ENCODE measurements around the gene PLEKHN1.

PLEKHN1 gene

DNA sequence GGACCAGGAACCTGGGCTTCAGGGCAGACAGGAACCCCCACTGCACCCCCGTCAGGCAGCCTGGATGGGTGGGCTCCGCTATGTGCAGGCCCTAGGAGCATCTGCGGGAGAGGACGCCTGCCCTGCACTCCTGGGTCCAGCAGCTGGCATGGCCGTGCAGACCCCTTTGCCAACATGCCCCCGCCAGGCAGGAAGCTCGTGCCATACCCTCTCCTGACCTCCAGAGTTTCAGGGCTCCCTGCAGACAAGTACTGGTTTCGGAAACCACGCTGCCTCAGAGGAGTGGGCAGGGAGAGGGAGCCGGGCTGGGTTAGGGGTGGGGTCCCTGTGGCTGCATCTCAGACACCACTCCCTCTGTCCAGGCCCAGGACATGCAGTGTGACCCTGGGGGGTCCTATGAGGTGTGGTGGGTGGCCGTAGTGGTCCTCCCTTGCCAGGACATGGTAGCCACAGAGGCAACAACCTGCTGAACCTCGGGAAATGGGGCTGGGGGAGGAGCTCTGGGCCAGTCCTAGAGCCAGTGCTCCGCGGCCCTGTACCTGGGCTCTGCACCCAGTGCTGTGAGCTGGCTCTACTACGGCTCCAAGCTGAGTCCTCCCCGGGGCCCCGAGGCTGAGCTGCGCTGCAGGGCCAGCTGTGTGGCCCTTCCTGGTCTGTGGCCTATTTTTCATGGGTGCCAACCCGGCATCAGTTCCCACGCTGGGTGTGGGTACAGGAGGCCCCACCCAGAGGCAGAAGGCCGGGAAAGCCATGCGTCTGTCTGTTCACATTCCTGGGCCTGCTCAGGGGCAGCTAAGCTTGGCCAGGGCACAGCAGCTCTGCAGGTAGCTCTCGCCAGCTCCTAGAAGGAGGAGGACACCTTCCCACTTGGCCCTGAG lies 1.4 kb downstream of the PLEKHN1 start:
- H3K36me3 Mint-ChIP-seq (ENCODE audit: low read depth): peaks cover 27% of the 10 kb centered on the region
- H3K27me3 Mint-ChIP-seq: peaks cover 57% of the 10 kb centered on the region
- H3K9me3 Mint-ChIP-seq: no peaks in the 10 kb centered on the region
- H3K4me1 Mint-ChIP-seq (ENCODE audit: low read depth): peaks cover 23% of the 10 kb centered on the region
- no peak overlapping the region for H3K4me3 Mint-ChIP-seq
- no peak overlapping the region for H3K27ac Mint-ChIP-seq
- intact Hi-C loops (cut with micrococcal nuclease): no loop called here

DNA sequence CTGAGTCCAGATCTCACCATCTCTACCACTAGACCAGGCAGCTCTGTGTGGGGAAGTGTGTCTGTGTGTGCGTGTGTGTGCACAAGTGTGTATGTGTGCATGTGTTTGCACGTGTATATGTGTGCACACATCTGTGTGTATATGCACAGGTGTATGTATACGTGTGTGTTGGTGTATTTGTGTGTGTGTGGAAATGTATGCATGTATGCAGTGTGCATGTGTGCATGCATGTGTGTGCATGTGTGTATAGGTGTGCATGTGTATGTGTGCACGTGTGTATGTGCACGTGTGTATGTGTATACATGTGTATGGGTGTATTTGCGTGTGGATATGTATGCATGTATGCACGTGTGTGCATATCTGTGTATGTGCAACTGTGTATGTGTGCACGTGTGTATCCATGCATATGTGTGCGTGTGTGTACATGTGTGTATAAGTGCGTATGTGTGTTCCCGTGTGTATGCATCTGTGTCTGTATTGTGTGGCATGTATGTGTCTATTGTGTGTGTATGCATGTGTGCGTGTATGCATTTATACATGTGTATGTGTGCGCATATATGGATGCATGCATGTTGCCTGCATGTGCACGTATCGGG lies 3.1 kb downstream of the PLEKHN1 start:
- intact Hi-C loops (cut with micrococcal nuclease): no loop called here
- peaks cover 69% of the 10 kb centered on the region for H3K27me3 Mint-ChIP-seq
- no peak overlapping the region for H3K27ac Mint-ChIP-seq
- H3K4me3 Mint-ChIP-seq: no peak overlapping the region
- peaks cover 10% of the 10 kb centered on the region for H3K36me3 Mint-ChIP-seq (ENCODE audit: low read depth)
- peaks cover 23% of the 10 kb centered on the region for H3K4me1 Mint-ChIP-seq (ENCODE audit: low read depth)
- no peaks in the 10 kb centered on the region for H3K9me3 Mint-ChIP-seq

DNA sequence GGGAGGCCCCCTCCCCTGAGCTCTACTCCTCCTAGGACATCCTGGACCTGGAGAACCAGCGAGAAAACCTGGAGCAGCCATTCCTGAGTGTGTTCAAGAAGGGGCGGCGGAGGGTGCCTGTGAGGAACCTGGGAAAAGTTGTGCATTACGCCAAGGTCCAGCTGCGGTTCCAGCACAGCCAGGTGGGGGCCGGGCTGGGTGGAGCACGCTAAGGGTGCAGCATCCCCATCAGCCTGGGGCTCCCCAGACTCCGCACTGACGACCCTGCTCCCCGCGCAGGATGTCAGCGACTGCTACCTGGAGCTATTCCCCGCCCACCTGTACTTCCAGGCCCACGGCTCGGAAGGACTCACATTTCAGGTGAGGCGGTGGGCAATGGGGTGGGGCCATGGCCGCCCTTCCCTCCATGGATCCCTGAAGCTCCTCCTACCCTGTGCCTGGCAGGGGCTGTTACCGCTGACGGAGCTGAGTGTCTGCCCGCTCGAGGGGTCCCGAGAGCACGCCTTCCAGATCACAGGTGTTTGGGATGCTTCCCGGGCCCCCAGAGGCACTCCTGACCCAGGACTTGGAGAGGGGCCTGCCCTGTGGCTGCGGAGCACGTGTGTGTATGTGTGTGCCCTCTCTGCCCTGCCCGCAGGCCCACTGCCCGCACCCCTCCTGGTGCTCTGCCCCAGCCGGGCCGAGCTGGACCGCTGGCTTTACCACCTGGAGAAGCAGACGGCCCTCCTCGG lies 4.1 kb downstream of the PLEKHN1 start:
- intact Hi-C loops (cut with micrococcal nuclease): no loop called here
- Mint-ChIP-seq H3K27ac (no peak overlapping the region), H3K9me3 (no peaks in the 10 kb centered on the region), H3K4me1 (ENCODE audit: low read depth) (peaks cover 16% of the 10 kb centered on the region), H3K27me3 (peaks cover 73% of the 10 kb centered on the region), H3K4me3 (no peak overlapping the region), H3K36me3 (ENCODE audit: low read depth) (peaks cover 3% of the 10 kb centered on the region)

DNA sequence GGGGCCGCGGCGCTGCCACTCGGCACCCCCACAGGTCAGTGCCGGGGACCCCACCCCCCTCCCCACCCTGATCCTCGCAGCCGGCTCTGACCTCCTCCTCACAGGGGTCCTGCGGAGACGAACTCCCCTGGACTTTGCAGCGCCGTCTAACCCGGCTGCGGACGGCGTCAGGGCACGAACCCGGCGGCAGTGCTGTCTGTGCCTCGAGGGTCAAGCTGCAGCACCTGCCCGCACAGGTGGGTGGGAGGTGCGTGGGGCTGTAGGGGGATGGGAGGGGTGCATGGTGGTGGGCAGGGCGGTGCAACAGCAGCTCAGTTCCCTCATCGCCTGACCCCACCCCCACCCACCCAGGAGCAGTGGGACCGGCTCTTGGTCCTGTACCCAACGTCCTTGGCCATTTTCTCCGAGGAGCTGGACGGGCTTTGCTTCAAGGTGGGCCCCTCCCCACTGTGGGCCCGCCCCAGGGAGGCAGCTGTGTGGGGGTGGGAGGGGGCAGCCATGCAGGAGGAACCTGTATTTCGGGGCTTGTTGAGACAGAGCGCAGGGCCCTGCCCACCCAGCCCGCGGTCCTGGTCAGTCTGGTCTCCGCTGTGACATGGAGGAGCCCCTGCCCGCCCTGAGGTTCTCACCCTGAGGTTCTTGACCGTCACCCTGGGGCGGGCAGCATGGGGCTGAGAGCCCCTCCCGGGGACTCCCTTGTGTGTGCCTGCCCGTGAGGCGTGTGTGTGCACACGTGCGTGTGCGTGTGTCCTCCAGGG lies 4.9 kb downstream of the PLEKHN1 start:
- Mint-ChIP-seq H3K27ac (no peak overlapping the region), H3K4me3 (no peak overlapping the region)
- intact Hi-C loops (cut with micrococcal nuclease): no loop called here

DNA sequence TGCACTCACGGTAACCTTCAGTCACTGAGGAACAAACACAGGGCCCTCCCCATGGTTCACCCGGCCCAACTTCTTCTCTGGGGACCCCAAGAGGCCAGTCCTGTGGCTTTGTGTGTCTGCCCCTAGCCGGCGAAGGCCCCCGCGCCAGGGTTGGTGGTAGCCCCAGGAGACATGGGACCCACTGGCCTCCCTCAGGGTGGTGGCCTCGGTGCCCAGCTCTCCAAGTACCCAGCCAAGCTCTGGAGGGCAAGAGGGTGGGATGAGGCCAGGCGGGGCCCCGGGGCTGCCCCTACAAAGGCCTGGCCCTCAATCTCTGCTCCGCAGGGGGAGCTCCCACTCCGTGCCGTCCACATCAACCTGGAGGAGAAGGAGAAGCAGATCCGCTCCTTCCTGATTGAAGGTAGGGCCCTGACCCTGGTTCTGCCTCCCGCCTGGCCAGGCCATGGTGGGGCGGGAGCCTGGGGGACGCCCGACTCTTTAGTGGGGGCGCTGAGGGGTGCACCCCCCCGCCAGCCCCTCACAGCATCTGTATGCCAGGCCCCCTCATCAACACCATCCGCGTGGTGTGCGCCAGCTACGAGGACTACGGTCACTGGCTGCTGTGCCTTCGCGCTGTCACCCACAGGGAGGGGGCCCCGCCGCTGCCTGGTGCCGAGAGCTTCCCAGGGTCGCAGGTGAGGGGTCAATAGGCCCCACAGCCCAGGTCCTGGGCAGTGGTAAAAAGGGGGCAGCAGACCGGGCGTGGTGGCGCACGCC lies 5.6 kb downstream of the PLEKHN1 start:
- Mint-ChIP-seq H3K36me3 (ENCODE audit: low read depth) (no peaks in the 10 kb centered on the region), H3K4me1 (ENCODE audit: low read depth) (peaks cover 9% of the 10 kb centered on the region), H3K27me3 (peaks cover 77% of the 10 kb centered on the region), H3K27ac (no peak overlapping the region), H3K4me3 (no peak overlapping the region), H3K9me3 (no peaks in the 10 kb centered on the region)
- intact Hi-C loops (cut with micrococcal nuclease): no loop called here

More for the DNA sequence above, 4.9 kb downstream of the PLEKHN1 start:
- H3K36me3 Mint-ChIP-seq (ENCODE audit: low read depth): no peaks in the 10 kb centered on the region
- no peaks in the 10 kb centered on the region for H3K9me3 Mint-ChIP-seq
- peaks cover 14% of the 10 kb centered on the region for H3K4me1 Mint-ChIP-seq (ENCODE audit: low read depth)
- peaks cover 77% of the 10 kb centered on the region for H3K27me3 Mint-ChIP-seq

DNA sequence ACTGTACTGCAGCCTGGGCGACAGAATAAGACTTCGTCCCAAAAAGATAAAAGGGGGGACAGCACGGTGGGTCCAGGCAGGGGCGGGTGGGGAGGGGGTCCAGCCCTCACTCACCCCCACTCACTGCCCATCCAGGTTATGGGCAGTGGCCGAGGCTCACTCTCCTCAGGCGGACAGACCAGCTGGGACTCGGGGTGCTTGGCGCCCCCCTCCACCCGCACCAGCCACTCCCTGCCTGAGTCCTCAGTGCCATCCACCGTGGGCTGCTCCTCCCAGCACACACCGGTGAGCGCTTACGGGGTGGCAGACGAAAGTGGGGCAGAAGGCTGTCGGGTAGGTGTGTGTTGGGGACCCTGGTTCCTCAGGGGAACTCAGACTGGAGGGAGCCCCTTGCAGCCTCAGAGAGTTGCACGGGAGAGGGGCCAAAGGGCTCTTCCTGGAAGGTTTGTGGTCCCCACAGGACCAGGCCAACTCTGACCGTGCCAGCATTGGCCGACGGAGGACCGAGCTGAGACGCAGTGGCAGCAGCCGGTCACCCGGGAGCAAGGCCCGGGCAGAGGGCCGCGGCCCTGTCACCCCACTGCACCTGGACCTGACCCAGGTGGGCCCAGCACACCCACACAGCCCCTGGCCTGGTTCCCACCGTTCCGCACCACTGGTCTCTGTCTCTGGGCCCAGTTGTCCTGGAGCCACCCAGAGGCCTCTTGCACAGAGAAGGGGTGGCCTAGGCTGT lies 6.6 kb downstream of the PLEKHN1 start:
- no peaks in the 10 kb centered on the region for H3K36me3 Mint-ChIP-seq (ENCODE audit: low read depth)
- H3K4me3 Mint-ChIP-seq: no peak overlapping the region
- intact Hi-C loops (cut with micrococcal nuclease): no loop called here

DNA sequence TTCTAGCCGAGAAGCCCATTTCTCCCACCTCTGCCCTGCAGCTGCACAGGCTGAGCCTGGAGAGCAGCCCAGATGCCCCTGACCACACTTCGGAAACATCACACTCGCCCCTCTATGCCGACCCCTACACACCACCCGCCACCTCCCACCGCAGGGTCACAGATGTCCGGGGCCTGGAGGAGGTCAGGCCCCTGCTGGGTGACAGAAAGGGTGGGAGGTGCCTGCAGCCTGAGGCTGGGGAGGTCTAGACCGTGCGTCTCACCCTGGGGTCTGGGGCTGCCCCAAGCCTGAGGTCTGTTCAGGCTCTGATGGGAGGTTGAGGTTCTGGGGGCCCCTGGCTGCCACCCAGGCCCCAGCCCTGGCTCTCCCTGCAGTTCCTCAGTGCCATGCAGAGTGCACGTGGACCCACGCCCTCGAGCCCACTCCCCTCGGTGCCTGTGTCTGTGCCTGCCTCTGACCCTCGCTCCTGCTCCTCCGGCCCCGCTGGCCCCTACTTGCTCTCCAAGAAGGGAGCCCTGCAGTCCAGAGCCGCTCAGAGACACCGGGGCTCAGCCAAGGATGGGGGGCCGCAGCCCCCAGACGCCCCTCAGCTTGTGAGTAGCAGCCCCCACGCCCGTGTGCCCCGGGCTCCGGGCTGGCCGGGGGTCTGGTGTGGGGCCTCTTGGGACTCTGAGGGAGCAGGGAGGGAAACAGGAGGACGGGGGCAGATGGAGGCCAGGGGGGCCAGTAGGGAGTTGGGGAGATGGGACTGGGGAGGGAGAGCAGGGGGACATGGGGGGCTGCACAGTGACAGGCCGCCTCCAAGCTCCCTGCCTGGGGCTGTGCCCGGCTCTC lies 7.4 kb downstream of the PLEKHN1 start:
- H3K4me1 Mint-ChIP-seq (ENCODE audit: low read depth): peaks cover 5% of the 10 kb centered on the region
- H3K4me3 Mint-ChIP-seq: no peak overlapping the region
- H3K9me3 Mint-ChIP-seq: no peaks in the 10 kb centered on the region
- intact Hi-C loops (cut with micrococcal nuclease): no loop called here
- peaks cover 65% of the 10 kb centered on the region for H3K27me3 Mint-ChIP-seq
- no peaks in the 10 kb centered on the region for H3K36me3 Mint-ChIP-seq (ENCODE audit: low read depth)
- no peak overlapping the region for H3K27ac Mint-ChIP-seq

More for the DNA sequence above, 6.6 kb downstream of the PLEKHN1 start:
- H3K9me3 Mint-ChIP-seq: no peaks in the 10 kb centered on the region
- H3K27me3 Mint-ChIP-seq: peaks cover 69% of the 10 kb centered on the region
- no peak overlapping the region for H3K27ac Mint-ChIP-seq
- H3K4me1 Mint-ChIP-seq (ENCODE audit: low read depth): peaks cover 5% of the 10 kb centered on the region

DNA sequence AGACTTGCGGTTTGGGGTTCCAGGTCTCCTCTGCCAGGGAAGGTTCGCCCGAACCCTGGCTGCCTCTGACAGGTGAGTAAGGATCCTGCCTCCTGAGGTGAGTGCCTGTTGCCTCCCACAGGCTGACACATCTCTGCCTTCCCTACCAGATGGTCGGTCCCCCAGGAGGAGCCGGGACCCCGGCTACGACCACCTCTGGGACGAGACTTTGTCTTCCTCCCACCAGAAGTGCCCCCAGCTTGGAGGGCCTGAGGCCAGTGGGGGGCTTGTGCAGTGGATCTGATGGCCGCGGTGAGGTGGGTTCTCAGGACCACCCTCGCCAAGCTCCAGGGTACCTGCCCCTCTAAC lies 8.0 kb downstream of the PLEKHN1 start:
- H3K27ac Mint-ChIP-seq: no peak overlapping the region
- H3K4me3 Mint-ChIP-seq: no peak overlapping the region
- peaks cover 5% of the 10 kb centered on the region for H3K4me1 Mint-ChIP-seq (ENCODE audit: low read depth)
- peaks cover 64% of the 10 kb centered on the region for H3K27me3 Mint-ChIP-seq
- H3K36me3 Mint-ChIP-seq (ENCODE audit: low read depth): no peaks in the 10 kb centered on the region
- no peaks in the 10 kb centered on the region for H3K9me3 Mint-ChIP-seq
- intact Hi-C loops (cut with micrococcal nuclease): no loop called here

DNA sequence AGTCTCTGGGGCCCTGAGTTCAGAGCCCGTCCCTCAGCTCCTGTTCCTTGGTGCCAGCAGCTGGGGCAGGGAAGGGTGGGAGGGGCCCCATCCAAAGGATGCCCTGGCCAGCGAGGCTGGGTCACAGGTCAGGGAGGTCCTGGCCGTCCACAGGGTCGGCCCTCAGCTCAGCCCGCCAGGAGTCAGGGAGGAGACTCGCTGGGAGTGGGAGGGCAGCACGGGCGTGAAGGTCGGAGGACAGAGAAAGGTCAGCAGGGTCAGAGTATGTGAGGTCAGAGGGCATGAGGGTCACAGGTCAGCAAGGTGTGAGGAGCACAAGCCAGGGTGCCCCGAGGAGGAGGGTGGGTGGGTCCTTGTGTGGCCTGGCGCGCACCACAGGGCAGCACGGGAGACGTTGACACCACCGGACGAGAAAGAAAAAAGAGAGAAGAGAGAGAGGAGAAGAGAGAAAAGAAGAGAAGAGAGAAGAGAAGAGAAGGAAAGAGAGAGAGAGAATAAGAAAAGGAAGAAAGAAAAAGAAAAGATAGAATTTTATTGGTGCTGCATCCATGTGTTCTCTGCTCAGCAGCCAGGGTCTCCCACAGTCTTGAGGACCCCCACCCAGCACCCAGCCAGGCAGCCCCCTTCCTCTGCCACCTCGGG lies 8.5 kb downstream of the PLEKHN1 start:
- H3K27ac Mint-ChIP-seq: no peak overlapping the region
- peaks cover 62% of the 10 kb centered on the region for H3K27me3 Mint-ChIP-seq
- H3K4me1 Mint-ChIP-seq (ENCODE audit: low read depth): peaks cover 5% of the 10 kb centered on the region
- no peak overlapping the region for H3K4me3 Mint-ChIP-seq
- no peaks in the 10 kb centered on the region for H3K9me3 Mint-ChIP-seq
- no peaks in the 10 kb centered on the region for H3K36me3 Mint-ChIP-seq (ENCODE audit: low read depth)
- intact Hi-C loops (cut with micrococcal nuclease): no loop called here

DNA sequence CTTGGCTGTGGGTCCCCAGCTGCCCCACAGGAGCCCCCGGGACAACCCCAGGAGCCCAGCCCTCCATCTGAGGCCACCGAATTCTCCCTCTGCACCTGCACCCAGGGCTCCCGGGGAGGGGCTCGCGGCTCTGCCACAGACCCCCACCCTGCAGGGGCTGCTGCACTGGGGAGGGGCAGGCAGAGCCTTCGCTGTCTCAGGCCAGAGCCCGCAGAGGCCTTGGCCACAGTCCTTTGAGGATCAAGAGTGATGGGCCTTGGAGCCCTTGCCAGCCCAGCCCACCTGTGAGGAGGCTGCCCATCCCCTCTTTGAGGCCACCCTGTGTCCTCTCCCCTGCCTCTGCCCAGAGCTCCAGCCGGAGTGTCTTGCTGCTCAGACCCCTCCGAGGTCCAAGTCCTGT lies 9.1 kb downstream of the PLEKHN1 start:
- intact Hi-C loops (cut with micrococcal nuclease): no loop called here

DNA sequence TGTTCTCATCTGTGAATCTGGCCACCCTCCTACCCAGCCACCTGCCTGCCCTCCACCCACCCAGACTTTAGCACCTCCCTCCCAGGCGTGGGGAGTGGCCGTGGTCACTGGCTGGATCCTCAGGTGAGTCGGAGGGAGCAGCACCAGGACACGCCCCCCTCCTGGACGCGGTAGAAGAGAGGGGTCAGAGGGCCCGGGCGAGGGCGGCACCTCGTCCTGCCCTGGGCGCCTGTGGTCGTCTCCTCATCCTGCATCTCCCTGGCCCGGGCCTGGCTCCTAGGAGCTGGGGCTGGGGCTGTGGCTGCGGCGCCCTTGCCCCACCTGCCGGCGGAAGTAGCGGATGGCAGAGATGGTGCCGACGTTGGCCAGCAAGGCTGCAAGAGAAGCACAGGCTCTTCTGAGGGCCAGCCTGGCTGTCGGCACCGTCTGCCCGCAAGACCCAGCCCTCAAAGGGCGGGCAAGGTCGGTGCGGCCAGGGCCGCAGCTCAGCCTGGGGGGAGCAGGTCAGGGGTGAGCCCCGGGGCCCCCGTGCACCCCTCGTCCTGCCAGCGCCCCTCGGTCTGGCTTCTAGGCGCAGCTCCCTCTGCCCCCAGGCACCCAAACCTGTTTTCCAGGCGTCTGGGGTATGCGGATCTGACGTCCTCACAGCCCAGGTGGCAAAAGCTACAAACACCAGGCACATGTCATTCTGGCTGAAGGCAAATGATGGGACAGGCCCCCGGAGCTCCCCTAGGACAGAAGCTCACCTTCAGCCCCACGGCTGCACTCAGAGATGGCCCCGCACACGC lies 9.8 kb downstream of the PLEKHN1 start:
- Mint-ChIP-seq H3K4me1 (ENCODE audit: low read depth) (peaks cover 5% of the 10 kb centered on the region), H3K27ac (no peak overlapping the region), H3K36me3 (ENCODE audit: low read depth) (no peaks in the 10 kb centered on the region), H3K9me3 (no peaks in the 10 kb centered on the region), H3K27me3 (peaks cover 59% of the 10 kb centered on the region), H3K4me3 (no peak overlapping the region)
- intact Hi-C loops (cut with micrococcal nuclease): loop anchor here (1.0 kb wide), 1 partner anchor 72 kb away; no protein-coding TSS in a partner anchor

More for the DNA sequence above, 9.1 kb downstream of the PLEKHN1 start:
- Mint-ChIP-seq H3K4me1 (ENCODE audit: low read depth) (peaks cover 5% of the 10 kb centered on the region), H3K4me3 (no peak overlapping the region), H3K36me3 (ENCODE audit: low read depth) (no peaks in the 10 kb centered on the region), H3K27me3 (peaks cover 60% of the 10 kb centered on the region), H3K9me3 (no peaks in the 10 kb centered on the region), H3K27ac (no peak overlapping the region)

All from dendritic cell treated with granulocyte-macrophage colony-stimulating factor and Interleukin-4, amounts not matched to agents 40 ng/mL and 50 ng/mL, for 4 days (primary cell).